NT2/D1 (cell line): ENCODE measurements around the gene SYTL2.
"Not testable (repeated sequence)": the region's sequence is repeated elsewhere in the genome, so short reads cannot be mapped to it uniquely, and the experiment has no call there.

Experiments
- DNase-seq: peaks from one replicate; pipeline ENCODE4 v3.0.0-alpha.2; 2011; ENCODE audit warnings: low read depth, low spot score
- H3K27me3 ChIP-seq: 2 replicates; pipeline ENCODE4 v1.6.0; 2011; ENCODE audit warnings: mild to moderate bottlenecking; ENCODE audit not compliant: insufficient read length, insufficient read depth
- H3K36me3 ChIP-seq: 2 replicates; pipeline ENCODE4 v1.6.1; 2011; ENCODE audit warnings: mild to moderate bottlenecking, low read length, mixed read lengths; ENCODE audit not compliant: insufficient read depth, insufficient read length
- H3K4me1 ChIP-seq: 2 replicates; pipeline ENCODE4 v1.5.1; 2011; ENCODE audit not compliant: insufficient read depth, insufficient read length
- H3K4me3 ChIP-seq: 2 replicates; pipeline ENCODE4 v1.5.1; 2011; ENCODE audit warnings: low read depth; ENCODE audit not compliant: insufficient read length
- H3K9ac ChIP-seq: 2 replicates; pipeline ENCODE4 v1.6.0; 2011; ENCODE audit warnings: low read depth; ENCODE audit not compliant: insufficient read length
- H3K9me3 ChIP-seq: 2 replicates; pipeline ENCODE4 v1.5.1; 2011; ENCODE audit warnings: mild to moderate bottlenecking, low read length; ENCODE audit not compliant: insufficient read depth
- SUZ12 ChIP-seq: IDR thresholded peaks from 2 replicates; pipeline ENCODE4 v1.6.1; 2011; ENCODE audit not compliant: insufficient read length, insufficient read depth; ENCODE audit errors: extremely low read depth
- YY1 ChIP-seq: IDR thresholded peaks from 2 replicates; pipeline ENCODE4 v1.6.1; 2011; ENCODE audit not compliant: insufficient read length, insufficient read depth
- ZNF274 ChIP-seq: IDR thresholded peaks from 2 replicates; pipeline ENCODE4 v1.6.1; 2011; ENCODE audit warnings: mild to moderate bottlenecking, low read depth, low read length

The SYTL2 gene

GRCh38 chr11:85810871-85811611 is at the start of gene SYTL2:
SYTL2 (minus strand) TSS chr11:85811141; CDS start chr11:85757725, 53,416 bp downstream.
- no peak for TF ChIP-seq SUZ12
- no peak for TF ChIP-seq YY1
- TF ChIP-seq ZNF274: no peak
- H3K27me3 ChIP-seq: peaks cover 35% of the 10 kb centered on the region
- H3K9me3 ChIP-seq: no peaks in the 10 kb centered on the region
- H3K4me3 ChIP-seq: peak within 1 kb of the TSS; percentile 67
- H3K36me3 ChIP-seq: no peaks in the 10 kb centered on the region
- peak within 1 kb of the TSS; percentile 61 for H3K9ac ChIP-seq
- H3K4me1 ChIP-seq: no peaks in the 10 kb centered on the region
- DNase-seq: peak; percentile 51

GRCh38 chr11:85859541-85859940 is 48.6 kb upstream of the SYTL2 start:
- not testable (repeated sequence) for H3K36me3 ChIP-seq, H3K4me3 ChIP-seq, H3K9me3 ChIP-seq, DNase-seq, H3K9ac ChIP-seq, H3K4me1 ChIP-seq, H3K27me3 ChIP-seq

- Histone ChIP-seq H3K27me3 (no peaks in the 10 kb centered on the region), H3K36me3 (no peaks in the 10 kb centered on the region), H3K4me3 (no peak overlapping the region), H3K9me3 (peaks cover 7% of the 10 kb centered on the region; the same call in 1 of the 2 replicates), H3K4me1 (no peaks in the 10 kb centered on the region), H3K9ac (no peak overlapping the region)
- no peak for DNase-seq
- no peak for TF ChIP-seq ZNF274
- no peak for TF ChIP-seq SUZ12
- no peak for TF ChIP-seq YY1
These were observed 46.2 kb upstream of the SYTL2 start for GRCh38 chr11:85857098-85857497.

GRCh38 chr11:85855341-85855656 is 44.4 kb upstream of the SYTL2 start, which contains the start of gene CCDC83:
CCDC83 (plus strand) TSS chr11:85855383; CDS start chr11:85865124, 9,741 bp downstream.
- no peaks in the 10 kb centered on the region for H3K36me3 ChIP-seq
- H3K9ac ChIP-seq: peak within 1 kb of the TSS; percentile 73
- TF ChIP-seq ZNF274 (no peak), SUZ12 (no peak), YY1 (no peak)
- no peak for DNase-seq
- H3K9me3 ChIP-seq: peaks cover 18% of the 10 kb centered on the region; the same call in 1 of the 2 replicates
- H3K4me1 ChIP-seq: no peaks in the 10 kb centered on the region
- peak within 1 kb of the TSS; percentile 39 for H3K4me3 ChIP-seq
- no peaks in the 10 kb centered on the region for H3K27me3 ChIP-seq

GRCh38 chr11:85854557-85855340 is 43.8 kb upstream of the SYTL2 start:
- H3K36me3 ChIP-seq: no peaks in the 10 kb centered on the region
- TF ChIP-seq ZNF274: no peak
- TF ChIP-seq YY1: peak; percentile 28
- H3K4me1 ChIP-seq: no peaks in the 10 kb centered on the region
- peak overlapping the region; percentile 73 for H3K9ac ChIP-seq
- H3K27me3 ChIP-seq: no peaks in the 10 kb centered on the region
- peak overlapping the region; percentile 39 for H3K4me3 ChIP-seq
- peaks cover 18% of the 10 kb centered on the region; the same call in 1 of the 2 replicates for H3K9me3 ChIP-seq
- peak; percentile 88 for DNase-seq

- Histone ChIP-seq H3K9ac (peak overlapping the region; percentile 73), H3K4me1 (no peaks in the 10 kb centered on the region), H3K9me3 (peaks cover 18% of the 10 kb centered on the region; the same call in 1 of the 2 replicates), H3K36me3 (no peaks in the 10 kb centered on the region), H3K27me3 (no peaks in the 10 kb centered on the region), H3K4me3 (peak overlapping the region; percentile 39)
- DNase-seq: no peak
- TF ChIP-seq ZNF274 (no peak), SUZ12 (no peak), YY1 (no peak)
These were observed 43.2 kb upstream of the SYTL2 start for GRCh38 chr11:85854212-85854556.

- H3K9me3 ChIP-seq: peaks cover 18% of the 10 kb centered on the region; the same call in 1 of the 2 replicates
- not testable (repeated sequence) for DNase-seq, H3K36me3 ChIP-seq, H3K9ac ChIP-seq, H3K4me3 ChIP-seq, H3K27me3 ChIP-seq, H3K4me1 ChIP-seq
These were observed 42.6 kb upstream of the SYTL2 start for GRCh38 chr11:85853541-85853940.

- not testable (repeated sequence) for H3K4me3 ChIP-seq, DNase-seq, H3K9ac ChIP-seq, H3K4me1 ChIP-seq, H3K36me3 ChIP-seq, H3K27me3 ChIP-seq
- H3K9me3 ChIP-seq: peaks cover 18% of the 10 kb centered on the region; the same call in 1 of the 2 replicates
These were observed 41.8 kb upstream of the SYTL2 start for GRCh38 chr11:85852754-85853153.
